Activated naive CD8-positive, alpha-beta T cell treated with anti-CD3 and anti-CD28 coated beads, Interleukin-2, amount 50 U/mL, for 16 hours (primary cell): ENCODE measurements around the gene CA6.
"Not testable (repeated sequence)": the region's sequence is repeated elsewhere in the genome, so short reads cannot be mapped to it uniquely, and the experiment has no call there.

ENCODE experiments used
- DNase-seq: peaks from one replicate; pipeline ENCODE4 v3.0.0-alpha.2; 2020; ENCODE audit warnings: low read depth, low spot score

CA6 gene

GRCh38 chr1:8926707-8927694 is 18.7 kb upstream of the CA6 start:
- DNase-seq = no peak

- DNase-seq = no peak
These were observed 15.6 kb upstream of the CA6 start for GRCh38 chr1:8930116-8930515.

- DNase-seq = not testable (repeated sequence)
These were observed 8.6 kb upstream of the CA6 start for GRCh38 chr1:8937051-8937450.

- DNase-seq = no peak
These were observed 8.0 kb upstream of the CA6 start for GRCh38 chr1:8937701-8938100.

GRCh38 chr1:8938232-8938999 is 7.3 kb upstream of the CA6 start:
- no peak for DNase-seq

- DNase-seq = no peak
These were observed 6.7 kb upstream of the CA6 start for GRCh38 chr1:8939000-8939265.

GRCh38 chr1:8939362-8939995 is 6.2 kb upstream of the CA6 start:
- no peak for DNase-seq

GRCh38 chr1:8941906-8942305 is 3.8 kb upstream of the CA6 start:
- DNase-seq = no peak

GRCh38 chr1:8943498-8944405 is 1.9 kb upstream of the CA6 start:
- no peak for DNase-seq

GRCh38 chr1:8947127-8947691 is 1.5 kb downstream of the CA6 start:
- no peak for DNase-seq

- no peak for DNase-seq
These were observed 4.6 kb downstream of the CA6 start for GRCh38 chr1:8950309-8950708.

- no peak for DNase-seq
These were observed 5.6 kb downstream of the CA6 start for GRCh38 chr1:8951231-8951630.

- DNase-seq = no peak
These were observed 9.7 kb downstream of the CA6 start for GRCh38 chr1:8955406-8955805.

GRCh38 chr1:8956461-8957349 is 11.0 kb downstream of the CA6 start:
- no peak for DNase-seq

- DNase-seq = no peak
These were observed 17.3 kb downstream of the CA6 start for GRCh38 chr1:8962812-8963530.

GRCh38 chr1:8963963-8964362 is 18.3 kb downstream of the CA6 start:
- DNase-seq = no peak

GRCh38 chr1:8965121-8965820 is 19.6 kb downstream of the CA6 start:
- DNase-seq = no peak

- DNase-seq = no peak
These were observed 20.9 kb downstream of the CA6 start for GRCh38 chr1:8966606-8967005.

- DNase-seq = not testable (repeated sequence)
These were observed 23.2 kb downstream of the CA6 start for GRCh38 chr1:8968902-8969301.
